SU-DHL-6 (cell line): Measurements from ENCODE around the gene ANKRD65.
A peak's percentile ranks its signal among the peaks of the same experiment; 100 is the strongest.

Source experiments
- H2AFZ ChIP-seq: fragments of 200-600 bp; sonication (generic); 2 replicates; pipeline ENCODE4 v1.6.1; 2014; ENCODE audit warnings: low read depth, mild to moderate bottlenecking, moderate library complexity, mixed read lengths, antibody characterized with exemption, low read length; ENCODE audit not compliant: severe bottlenecking
- H3F3A ChIP-seq: fragments of 200-600 bp; shearing (Covaris generic); 2 replicates; pipeline ENCODE4 v1.6.0; 2016; ENCODE audit warnings: antibody characterized with exemption, mild to moderate bottlenecking; ENCODE audit not compliant: insufficient read depth
- H3K27ac ChIP-seq: fragments of 200-600 bp; sonication (generic); 2 replicates; pipeline ENCODE4 v1.5.1; 2016; ENCODE audit warnings: low read depth, mild to moderate bottlenecking, low read length, moderate library complexity, mixed read lengths
- H3K27me3 ChIP-seq: fragments of 200-600 bp; sonication (generic), shearing (Covaris generic); 2 replicates; pipeline ENCODE4 v1.6.0; 2014; ENCODE audit warnings: mild to moderate bottlenecking, low read length
- H3K36me3 ChIP-seq: fragments of 200-600 bp; sonication (generic); 2 replicates; pipeline ENCODE4 v1.6.1; 2014; ENCODE audit warnings: mild to moderate bottlenecking, low read length, mixed read lengths
- H3K4me2 ChIP-seq: fragments of 300-600, 200-600 bp; shearing (Covaris generic), sonication (generic); 2 replicates; pipeline ENCODE4 v1.6.0; 2014; ENCODE audit warnings: low read length, low read depth, mild to moderate bottlenecking; ENCODE audit not compliant: poor library complexity, severe bottlenecking
- H3K4me3 ChIP-seq: fragments of 200-600 bp; sonication (generic); 2 replicates; pipeline ENCODE4 v1.5.1; 2014; ENCODE audit warnings: antibody characterized with exemption, low read length, mild to moderate bottlenecking, mixed read lengths; ENCODE audit not compliant: insufficient read depth, poor library complexity, severe bottlenecking
- H3K79me2 ChIP-seq: fragments of 200-600 bp; sonication (generic); 2 replicates; pipeline ENCODE4 v1.6.1; 2014; ENCODE audit warnings: mild to moderate bottlenecking, low read length, moderate library complexity; ENCODE audit not compliant: insufficient read depth
- H3K9ac ChIP-seq: fragments of 200-600 bp; sonication (generic); 2 replicates; pipeline ENCODE4 v1.7.0; 2014; ENCODE audit warnings: mild to moderate bottlenecking, low read length
- H3K9me2 ChIP-seq: fragments of 200-600 bp; sonication (generic); replicated peaks from 2 replicates; pipeline ENCODE4 v1.6.1; 2014; ENCODE audit warnings: low read length; ENCODE audit not compliant: insufficient read depth
- H3K9me3 ChIP-seq: fragments of 200-600 bp; sonication (generic); 2 replicates; pipeline ENCODE4 v1.6.1; 2014; ENCODE audit warnings: low read length, mixed read lengths; ENCODE audit not compliant: insufficient read depth
- H4K20me1 ChIP-seq: fragments of 200-600 bp; sonication (generic); 2 replicates; pipeline ENCODE4 v1.6.1; 2014; ENCODE audit warnings: low read depth, mild to moderate bottlenecking, antibody characterized with exemption, low read length, moderate library complexity, mixed read lengths
- CTCF ChIP-seq: fragments of 200-600 bp; sonication (generic); IDR thresholded peaks from one replicate; pipeline ENCODE4 v1.5.1; 2017; ENCODE audit warnings: antibody characterized with exemption, mild to moderate bottlenecking, low read length, moderate library complexity; ENCODE audit not compliant: insufficient read depth, poor library complexity, severe bottlenecking
- EZH2phosphoT487 ChIP-seq: fragments of 200-600 bp; sonication (generic), shearing (Covaris generic); conservative IDR thresholded peaks from 2 replicates; pipeline ENCODE4 v1.6.1; 2018; ENCODE audit warnings: mild to moderate bottlenecking, antibody characterized with exemption, low read length, moderate library complexity, mixed read lengths

Gene ANKRD65

GRCh38 chr1:1398677-1399186, 22.3 kb downstream of the ANKRD65 start:
- H2AFZ ChIP-seq, result peak overlapping the region; percentile 16
- H3K9me2 ChIP-seq, result no peaks in the 10 kb centered on the region
- H3K27me3 ChIP-seq, result no peaks in the 10 kb centered on the region
- peak overlapping the region; percentile 96 for H3K9ac ChIP-seq
- peaks cover 52% of the 10 kb centered on the region for H3K79me2 ChIP-seq
- H3K36me3 ChIP-seq, result peaks cover 16% of the 10 kb centered on the region
- TF ChIP-seq CTCF (no peak), EZH2phosphoT487 (no peak)
- H3K4me2 ChIP-seq, result peak overlapping the region; percentile 75
- H4K20me1 ChIP-seq, result no peaks in the 10 kb centered on the region; the same call in 1 of the 2 replicates
- H3K27ac ChIP-seq, result peak overlapping the region; percentile 46
- H3K4me3 ChIP-seq, result peak overlapping the region; percentile 69
- peaks cover 17% of the 10 kb centered on the region; the same call in 1 of the 2 replicates for H3F3A ChIP-seq
- H3K9me3 ChIP-seq, result no peaks in the 10 kb centered on the region

GRCh38 chr1:1397839-1398523, 23.1 kb downstream of the ANKRD65 start:
- Histone ChIP-seq H3F3A (peaks cover 12% of the 10 kb centered on the region; the same call in 1 of the 2 replicates), H3K9me2 (no peaks in the 10 kb centered on the region), H3K4me2 (peak overlapping the region; percentile 75), H3K27me3 (no peaks in the 10 kb centered on the region), H3K36me3 (peaks cover 16% of the 10 kb centered on the region), H3K4me3 (peak overlapping the region; percentile 69), H3K27ac (no peak overlapping the region), H3K9ac (peak overlapping the region; percentile 96), H4K20me1 (no peaks in the 10 kb centered on the region; the same call in 1 of the 2 replicates), H3K9me3 (no peaks in the 10 kb centered on the region), H3K79me2 (peaks cover 52% of the 10 kb centered on the region), H2AFZ (no peak overlapping the region)
- no peak for TF ChIP-seq EZH2phosphoT487
- no peak for TF ChIP-seq CTCF

- H3K79me2 ChIP-seq, result peaks cover 49% of the 10 kb centered on the region
- no peak for TF ChIP-seq EZH2phosphoT487
- TF ChIP-seq CTCF, result no peak
Measured at GRCh38 chr1:1395166-1395565, 25.9 kb downstream of the ANKRD65 start.

More at GRCh38 chr1:1395166-1395565, 25.9 kb downstream of the ANKRD65 start:
- H3K9me2 ChIP-seq, result no peaks in the 10 kb centered on the region
- no peak overlapping the region for H3K4me2 ChIP-seq
- H3K27me3 ChIP-seq, result no peaks in the 10 kb centered on the region
- no peaks in the 10 kb centered on the region; the same call in 1 of the 2 replicates for H4K20me1 ChIP-seq
- H2AFZ ChIP-seq, result no peak overlapping the region
- H3F3A ChIP-seq, result no peaks in the 10 kb centered on the region
- no peak overlapping the region for H3K9ac ChIP-seq
- H3K9me3 ChIP-seq, result no peaks in the 10 kb centered on the region
- H3K27ac ChIP-seq, result no peak overlapping the region
- no peak overlapping the region for H3K4me3 ChIP-seq
- H3K36me3 ChIP-seq, result peaks cover 37% of the 10 kb centered on the region
